ENCODE results near the gene PIK3R6.
"Not testable (repeated sequence)": the region's sequence is repeated elsewhere in the genome, so short reads cannot be mapped to it uniquely, and the experiment has no call there.

PIK3R6 gene

DNA sequence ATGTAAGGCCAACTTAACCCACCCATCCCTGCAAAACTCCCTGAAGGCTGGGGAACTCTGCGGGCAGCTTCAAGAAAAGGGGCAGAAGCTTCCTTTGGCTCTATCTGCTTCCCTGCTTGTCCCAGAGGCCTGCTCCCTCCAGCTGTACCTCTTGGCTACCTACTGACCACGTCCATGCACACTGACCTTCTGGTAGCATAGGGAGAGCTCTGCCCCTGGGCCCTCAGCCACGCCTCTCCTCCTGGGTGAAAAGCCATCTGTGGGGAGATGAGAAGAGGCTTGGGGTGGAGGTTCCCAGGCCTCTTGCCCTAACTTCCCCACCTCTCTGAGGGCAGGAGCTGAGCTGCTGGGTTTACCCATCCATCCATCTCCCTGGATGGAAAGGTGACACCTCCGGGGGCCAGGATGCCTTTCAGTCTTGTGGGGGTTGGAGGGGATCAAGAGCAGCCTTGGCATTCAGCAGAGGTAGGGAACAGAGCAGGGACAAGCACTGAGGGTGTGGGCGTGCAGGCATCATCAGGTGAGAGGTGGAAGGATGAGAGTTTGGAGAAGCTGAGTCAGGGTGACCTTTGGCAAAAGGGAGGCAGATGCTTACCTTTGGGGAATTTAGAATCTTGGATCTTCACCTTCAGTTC, 45.0 kb downstream of the PIK3R6 start:
- Mint-ChIP-seq H3K27me3 (no peaks in the 10 kb centered on the region), H3K27ac (no peak overlapping the region), H3K9me3 (peaks cover 6% of the 10 kb centered on the region), H3K4me3 (no peak overlapping the region), H3K36me3 (ENCODE audit: low read depth) (no peaks in the 10 kb centered on the region), H3K4me1 (ENCODE audit: low read depth) (no peaks in the 10 kb centered on the region)
- no peak for DNase-seq

DNA sequence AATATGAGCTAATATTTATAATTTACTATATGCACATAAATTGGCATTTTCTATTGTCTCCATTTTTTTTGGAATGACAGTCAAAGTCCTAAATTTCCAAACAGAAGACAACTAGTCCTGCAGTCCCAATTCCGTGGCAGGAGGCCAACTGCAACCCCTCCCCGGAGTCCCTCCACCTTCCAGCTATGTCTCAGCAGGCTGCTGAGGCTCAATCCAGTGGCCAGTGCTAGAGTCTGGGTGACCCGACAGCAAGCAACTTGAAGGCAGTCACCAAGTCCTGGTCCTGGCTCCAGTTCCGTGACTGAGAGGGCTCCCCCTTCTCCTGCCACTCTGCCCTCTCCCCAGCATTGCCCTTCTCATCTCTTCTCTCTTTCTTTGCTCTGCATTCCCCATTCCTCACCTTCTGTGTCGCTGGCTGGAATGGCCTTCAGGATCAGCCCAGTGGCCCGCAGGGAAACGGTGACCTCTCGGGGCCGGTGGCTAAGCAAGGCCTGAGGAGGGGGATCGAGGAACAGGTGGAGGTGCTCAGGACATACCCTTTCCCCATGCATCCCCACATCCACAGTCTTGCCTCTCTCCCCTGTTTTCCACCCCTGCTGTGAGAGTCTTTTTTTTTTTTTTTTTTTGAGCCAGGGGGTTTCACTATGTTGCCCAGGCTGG, 45.9 kb downstream of the PIK3R6 start:
- Mint-ChIP-seq H3K36me3 (ENCODE audit: low read depth) (no peaks in the 10 kb centered on the region), H3K27me3 (no peaks in the 10 kb centered on the region), H3K27ac (no peak overlapping the region), H3K4me1 (ENCODE audit: low read depth) (no peaks in the 10 kb centered on the region), H3K9me3 (peaks cover 6% of the 10 kb centered on the region), H3K4me3 (no peak overlapping the region)
- DNase-seq = no peak

DNA sequence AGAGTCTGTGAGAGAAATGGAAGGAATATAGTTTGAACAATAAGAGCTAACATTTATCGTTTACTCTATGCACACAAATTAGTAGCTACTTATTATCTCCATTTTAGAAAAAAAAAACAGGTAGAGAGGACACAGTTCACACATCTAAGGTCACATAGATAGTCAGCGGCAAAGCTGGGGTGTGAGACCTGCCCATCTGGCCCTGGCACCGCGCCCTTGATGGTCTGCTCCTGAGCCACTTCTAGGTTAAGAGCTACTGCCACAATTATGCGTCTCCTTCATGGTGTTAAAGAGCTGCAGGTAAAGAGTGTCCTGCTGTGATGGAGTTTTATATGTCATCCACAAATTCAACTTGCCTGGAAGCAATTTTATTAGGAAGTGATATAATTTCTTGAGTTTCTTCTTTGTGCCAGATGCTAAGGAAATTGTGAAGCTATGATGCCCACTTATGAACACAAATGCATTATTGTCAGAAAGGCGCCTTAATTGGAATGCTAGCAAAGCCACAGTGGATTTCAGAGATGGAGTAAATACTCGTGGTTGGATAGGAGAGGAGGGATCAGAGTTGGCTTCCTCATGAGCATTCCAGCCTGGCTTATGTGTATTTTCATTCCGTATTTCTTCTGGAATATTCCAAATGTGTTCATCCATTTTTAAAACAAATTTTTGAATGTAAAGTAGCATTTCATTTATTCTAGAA, 47.0 kb downstream of the PIK3R6 start:
- Mint-ChIP-seq H3K36me3 (ENCODE audit: low read depth) (no peaks in the 10 kb centered on the region), H3K27me3 (no peaks in the 10 kb centered on the region), H3K4me3 (no peak overlapping the region), H3K9me3 (peaks cover 6% of the 10 kb centered on the region), H3K27ac (no peak overlapping the region), H3K4me1 (ENCODE audit: low read depth) (no peaks in the 10 kb centered on the region)
- DNase-seq = no peak

DNA sequence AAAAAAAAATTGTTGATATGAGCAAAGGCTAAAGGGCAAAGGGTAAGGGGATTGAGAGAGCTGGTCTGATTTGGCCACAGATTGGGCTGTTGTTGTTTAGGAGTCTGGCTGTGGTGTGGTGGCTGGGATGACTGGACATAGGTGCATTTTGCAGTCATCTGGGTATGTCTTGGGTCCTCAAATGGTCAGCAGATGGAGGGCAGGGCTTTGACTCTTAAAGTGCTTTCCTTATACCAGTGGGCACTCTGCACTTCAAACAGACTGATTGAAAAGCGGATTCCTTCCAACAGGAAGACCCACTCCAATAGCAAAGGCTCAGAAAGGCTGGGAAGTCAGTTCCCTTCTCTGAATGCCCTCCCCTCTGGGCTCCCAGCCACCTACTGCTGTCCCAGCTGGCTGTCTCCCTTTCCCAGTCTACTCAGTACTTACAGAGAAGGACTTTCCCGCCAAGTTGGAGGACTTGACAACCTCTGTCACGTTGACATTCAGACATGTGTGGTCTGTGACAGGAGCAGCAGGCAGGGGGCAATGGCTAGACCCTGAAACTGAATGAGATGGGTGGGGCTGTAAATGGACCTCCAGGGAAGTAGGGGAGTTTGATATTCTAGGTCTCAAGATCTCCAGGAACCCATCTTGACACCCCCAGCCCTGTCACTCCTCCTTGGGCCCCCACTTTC, 48.7 kb downstream of the PIK3R6 start:
- no peak overlapping the region for H3K27ac Mint-ChIP-seq
- H3K9me3 Mint-ChIP-seq = no peaks in the 10 kb centered on the region
- no peaks in the 10 kb centered on the region for H3K36me3 Mint-ChIP-seq (ENCODE audit: low read depth)
- no peak overlapping the region for H3K4me3 Mint-ChIP-seq
- no peaks in the 10 kb centered on the region for H3K27me3 Mint-ChIP-seq
- no peaks in the 10 kb centered on the region for H3K4me1 Mint-ChIP-seq (ENCODE audit: low read depth)
- DNase-seq = no peak

DNA sequence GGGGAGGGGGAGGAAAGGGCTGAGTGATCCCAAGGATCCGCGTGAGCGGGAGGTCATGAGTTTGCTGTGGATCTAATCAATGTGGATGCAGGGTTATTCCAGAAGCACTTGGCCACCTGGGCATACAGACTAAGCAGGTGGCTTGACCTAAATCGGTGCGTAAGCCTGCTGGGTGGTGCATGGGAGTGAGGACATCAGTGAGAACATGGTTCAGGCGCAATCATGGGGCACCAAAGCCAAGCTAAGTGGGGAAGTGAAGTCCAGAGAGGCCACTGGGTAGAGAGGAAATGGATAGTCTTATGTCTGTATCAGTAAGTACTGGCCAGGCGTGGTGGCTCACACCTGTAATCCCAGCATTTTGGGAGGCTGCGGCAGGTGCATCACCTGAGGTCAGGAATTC, 49.4 kb downstream of the PIK3R6 start:
- H3K4me1 Mint-ChIP-seq (ENCODE audit: low read depth) = no peaks in the 10 kb centered on the region
- no peaks in the 10 kb centered on the region for H3K36me3 Mint-ChIP-seq (ENCODE audit: low read depth)
- no peaks in the 10 kb centered on the region for H3K27me3 Mint-ChIP-seq
- H3K9me3 Mint-ChIP-seq = peaks cover 2% of the 10 kb centered on the region
- DNase-seq = no peak
- H3K4me3 Mint-ChIP-seq = no peak overlapping the region
- no peak overlapping the region for H3K27ac Mint-ChIP-seq

DNA sequence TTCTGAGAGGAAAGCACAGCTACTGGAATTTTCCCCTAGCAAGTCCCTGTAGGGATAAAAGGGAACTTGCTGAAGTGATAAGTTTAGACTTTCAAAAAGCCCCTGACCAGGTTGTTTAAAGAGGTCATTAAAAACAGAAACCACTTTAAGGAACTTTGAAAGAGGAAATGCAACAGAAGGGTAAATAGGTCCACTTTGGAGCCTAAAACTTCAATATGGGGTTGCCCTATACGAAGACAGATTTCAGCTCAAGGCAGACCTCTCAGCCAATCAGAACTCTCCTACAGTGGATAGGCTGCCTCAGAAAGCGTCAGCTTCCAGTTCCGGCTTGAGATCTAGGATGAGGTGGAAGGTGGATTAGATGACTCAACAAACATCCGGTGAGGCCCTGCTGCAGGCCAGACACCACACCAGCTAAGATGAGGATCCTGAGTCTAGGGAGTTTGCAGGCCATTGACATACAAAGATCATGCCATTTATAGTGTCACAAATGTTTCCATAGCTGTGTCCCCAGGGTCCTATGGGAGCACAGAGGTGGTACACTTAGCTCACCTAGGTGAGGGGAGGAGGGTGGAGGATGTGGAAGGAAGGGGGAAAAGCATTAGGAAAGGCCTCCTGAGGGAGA, 60.4 kb downstream of the PIK3R6 start:
- H3K4me3 Mint-ChIP-seq = no peak overlapping the region
- peaks cover 3% of the 10 kb centered on the region for H3K4me1 Mint-ChIP-seq (ENCODE audit: low read depth)

DNA sequence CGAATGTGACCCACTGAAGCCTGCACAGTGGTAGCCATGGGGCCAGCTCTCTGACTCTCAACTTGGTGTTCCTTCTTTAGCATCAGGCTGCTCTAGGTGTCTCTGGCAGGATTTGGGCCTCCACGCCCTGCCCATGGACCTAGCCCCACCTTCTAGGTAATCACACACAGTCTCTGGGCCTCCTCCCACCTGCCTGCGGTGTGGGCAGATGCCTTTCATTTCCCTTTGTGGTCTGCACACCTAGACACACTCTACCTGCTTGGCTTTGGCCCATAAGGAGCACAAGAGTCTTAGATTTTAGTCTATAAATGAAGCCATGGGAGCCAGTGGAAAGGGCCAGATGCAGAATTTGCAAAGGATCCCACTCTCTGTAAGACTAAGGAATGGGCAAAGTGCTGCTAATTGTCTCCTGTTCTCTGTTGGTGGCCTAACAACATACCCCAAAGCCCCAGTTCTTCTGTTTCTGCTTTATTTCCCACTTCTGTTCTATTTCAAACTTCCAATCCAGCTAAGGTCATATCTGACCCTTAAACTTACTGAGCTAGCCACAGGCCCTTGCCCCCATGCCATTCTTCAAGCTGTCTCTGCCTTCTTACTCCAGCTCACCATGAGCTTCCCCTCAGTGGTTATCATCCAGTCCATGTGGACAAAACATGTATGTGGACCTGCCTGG, 61.1 kb downstream of the PIK3R6 start:
- no peak overlapping the region for H3K27ac Mint-ChIP-seq

More for the DNA sequence above, 60.4 kb downstream of the PIK3R6 start:
- H3K9me3 Mint-ChIP-seq = peaks cover 27% of the 10 kb centered on the region
- H3K27ac Mint-ChIP-seq = no peak overlapping the region
- no peaks in the 10 kb centered on the region for H3K27me3 Mint-ChIP-seq
- DNase-seq = no peak
- H3K36me3 Mint-ChIP-seq (ENCODE audit: low read depth) = peaks cover 19% of the 10 kb centered on the region

DNA sequence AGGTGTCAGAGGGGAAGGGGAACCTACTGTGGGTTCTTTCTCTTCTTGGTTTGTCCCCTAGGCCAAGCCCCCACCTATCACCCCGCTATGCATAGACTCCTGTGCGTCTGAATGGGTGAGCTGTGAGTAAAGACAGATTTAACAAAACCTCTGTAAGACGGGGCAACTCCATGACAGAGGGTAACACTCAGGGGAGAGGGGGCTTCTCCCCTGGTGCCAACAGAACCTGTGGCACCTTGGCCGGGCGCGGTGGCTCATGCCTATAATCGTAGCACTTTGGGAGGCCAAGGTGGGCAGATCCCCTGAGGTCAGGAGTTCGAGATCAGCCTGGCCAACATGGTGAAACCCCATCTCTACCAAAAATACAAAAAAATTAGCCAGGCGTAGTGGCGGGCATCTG, 62.1 kb downstream of the PIK3R6 start:
- not testable (repeated sequence) for DNase-seq; H3K4me1 Mint-ChIP-seq (ENCODE audit: low read depth); H3K4me3 Mint-ChIP-seq; H3K27me3 Mint-ChIP-seq; H3K27ac Mint-ChIP-seq
- H3K9me3 Mint-ChIP-seq = peaks cover 19% of the 10 kb centered on the region
- H3K36me3 Mint-ChIP-seq (ENCODE audit: low read depth) = peaks cover 12% of the 10 kb centered on the region

More for the DNA sequence above, 61.1 kb downstream of the PIK3R6 start:
- Mint-ChIP-seq H3K9me3 (peaks cover 22% of the 10 kb centered on the region), H3K36me3 (ENCODE audit: low read depth) (peaks cover 14% of the 10 kb centered on the region), H3K4me1 (ENCODE audit: low read depth) (peaks cover 3% of the 10 kb centered on the region), H3K4me3 (no peak overlapping the region), H3K27me3 (no peaks in the 10 kb centered on the region)
- DNase-seq = no peak

DNA sequence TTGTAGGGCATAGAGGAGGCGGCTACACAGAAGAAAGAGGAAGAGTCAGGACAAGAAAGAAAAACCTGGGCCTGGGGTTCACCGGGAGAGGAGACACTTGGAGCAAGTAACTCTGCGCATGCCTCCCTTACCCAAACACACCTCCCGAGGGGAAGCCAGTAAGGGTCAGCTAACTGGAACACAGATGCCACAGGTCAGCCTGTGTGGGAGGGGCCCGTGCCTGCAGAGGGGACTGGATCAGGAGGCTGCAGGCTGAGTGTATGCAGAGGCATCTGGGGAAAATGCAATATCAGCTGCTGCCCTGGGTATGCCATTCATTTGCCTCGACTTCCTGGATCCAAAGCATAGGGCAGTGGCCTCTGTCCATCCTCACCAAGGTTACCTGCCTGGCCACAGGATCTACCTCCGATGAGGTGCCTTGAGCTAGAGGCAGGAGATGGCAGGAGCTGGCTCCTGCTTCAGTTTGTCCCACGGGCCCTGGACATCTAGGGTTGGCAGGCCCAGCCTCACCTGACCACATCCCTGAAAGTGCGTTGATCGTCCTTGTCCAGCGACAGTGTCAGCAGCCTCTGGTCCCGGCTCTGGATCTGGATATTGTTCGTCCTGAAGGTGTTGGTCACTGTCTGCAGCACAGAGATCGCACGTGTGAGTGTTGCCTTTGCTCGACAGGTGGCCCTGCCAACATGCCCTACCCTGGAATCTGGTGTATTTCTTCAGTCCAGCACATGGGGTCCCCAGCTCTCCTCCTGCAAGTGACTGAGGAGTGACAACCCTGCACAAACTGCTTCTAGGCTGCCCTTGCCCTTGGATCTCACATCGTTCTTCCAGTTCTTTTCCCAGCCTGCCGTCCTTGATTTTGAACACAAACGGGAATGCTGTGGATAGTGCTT, 63.7 kb downstream of the PIK3R6 start:
- no peaks in the 10 kb centered on the region for H3K27me3 Mint-ChIP-seq
- no peak overlapping the region for H3K27ac Mint-ChIP-seq
- H3K4me1 Mint-ChIP-seq (ENCODE audit: low read depth) = peaks cover 3% of the 10 kb centered on the region
- H3K36me3 Mint-ChIP-seq (ENCODE audit: low read depth) = peaks cover 2% of the 10 kb centered on the region
- DNase-seq = no peak
- peaks cover 10% of the 10 kb centered on the region for H3K9me3 Mint-ChIP-seq
- H3K4me3 Mint-ChIP-seq = no peak overlapping the region

DNA sequence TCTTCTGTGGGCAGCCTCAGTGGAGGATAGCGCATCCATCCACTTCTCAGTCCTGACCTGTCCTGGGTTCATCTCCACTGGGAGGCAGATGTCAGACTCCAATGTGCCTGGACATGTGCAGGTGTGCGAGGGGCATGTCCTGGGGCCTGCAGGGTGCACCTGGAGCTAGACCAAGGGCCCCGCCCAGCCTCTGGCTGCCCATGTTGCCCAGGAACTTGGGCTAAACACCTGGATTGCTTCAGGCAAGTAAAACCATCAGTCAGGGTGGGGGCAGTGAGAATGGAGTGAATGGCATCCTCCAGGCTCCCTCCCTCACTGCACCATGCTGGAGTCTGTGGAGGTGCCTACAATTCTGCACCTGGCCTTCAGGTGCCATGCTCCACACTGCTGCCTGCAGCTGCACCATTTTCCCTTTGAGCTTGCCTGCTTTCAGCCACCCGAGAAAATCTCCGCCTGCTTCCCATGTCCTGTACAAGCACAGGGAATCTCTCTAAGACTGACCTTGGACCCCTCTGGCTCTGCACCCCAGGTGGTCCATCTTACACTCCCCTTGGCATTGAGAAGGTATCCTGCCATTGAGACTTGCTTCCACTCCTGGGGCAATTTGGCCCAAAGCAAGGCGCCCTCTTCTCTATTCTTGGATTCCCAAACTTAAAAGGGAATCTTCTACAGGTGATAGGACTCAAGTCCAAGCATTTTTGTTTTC, 66.2 kb downstream of the PIK3R6 start:
- Mint-ChIP-seq H3K4me1 (ENCODE audit: low read depth) (no peaks in the 10 kb centered on the region), H3K27ac (no peak overlapping the region), H3K4me3 (no peak overlapping the region), H3K9me3 (no peaks in the 10 kb centered on the region), H3K27me3 (no peaks in the 10 kb centered on the region), H3K36me3 (ENCODE audit: low read depth) (no peaks in the 10 kb centered on the region)
- no peak for DNase-seq

DNA sequence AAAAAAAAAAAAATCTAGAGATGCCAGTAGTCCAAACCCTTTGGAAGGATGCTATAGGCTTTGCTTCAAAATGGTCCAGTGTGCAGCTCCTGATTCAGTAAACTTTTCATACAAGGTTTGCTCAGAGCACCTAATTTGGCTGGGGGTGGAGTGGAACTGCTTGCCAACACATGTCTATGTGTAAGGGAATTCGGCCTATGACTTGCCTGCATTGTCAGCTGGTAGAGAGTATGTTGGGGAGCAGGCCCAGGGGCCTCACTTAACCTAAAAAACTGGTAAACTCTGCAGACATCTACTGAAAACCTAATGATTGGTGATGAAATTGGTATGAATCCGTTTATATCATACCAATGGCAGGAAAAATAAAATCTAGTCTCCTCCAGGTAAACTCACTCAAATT, 66.8 kb downstream of the PIK3R6 start:
- Mint-ChIP-seq H3K4me3 (no peak overlapping the region), H3K27me3 (no peaks in the 10 kb centered on the region), H3K27ac (no peak overlapping the region), H3K36me3 (ENCODE audit: low read depth) (no peaks in the 10 kb centered on the region), H3K4me1 (ENCODE audit: low read depth) (no peaks in the 10 kb centered on the region), H3K9me3 (no peaks in the 10 kb centered on the region)
- DNase-seq = no peak

DNA sequence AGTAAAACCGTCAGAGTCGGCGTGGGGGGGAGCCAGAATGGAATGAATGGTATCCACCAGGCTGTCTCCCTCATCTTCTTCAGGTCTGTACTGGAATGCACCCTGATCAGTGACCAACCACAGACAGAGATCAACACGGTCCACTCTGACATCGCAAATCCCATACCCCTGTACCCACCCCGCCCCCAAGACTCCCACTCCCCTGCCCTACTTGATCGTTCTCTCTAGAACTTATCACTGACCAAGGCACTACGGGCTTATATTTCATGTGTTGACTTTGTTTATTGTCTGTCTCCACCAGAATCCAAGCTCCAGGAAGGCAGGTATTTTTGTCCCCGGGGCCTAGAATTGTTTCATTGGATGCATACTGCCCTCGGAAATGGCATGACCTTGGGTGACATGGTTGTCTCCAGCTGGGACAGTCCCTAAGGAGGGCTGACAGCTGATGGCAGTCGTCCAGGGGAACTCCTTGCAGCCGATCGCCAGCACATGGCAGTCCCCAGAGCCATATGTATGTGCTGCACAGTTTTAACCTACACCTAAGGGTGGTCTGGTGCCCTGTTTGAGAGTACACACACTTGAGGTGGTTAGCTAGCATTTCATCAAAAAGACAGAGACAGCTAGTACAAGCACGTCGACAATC, 67.8 kb downstream of the PIK3R6 start:
- Mint-ChIP-seq H3K27ac (no peak overlapping the region), H3K9me3 (no peaks in the 10 kb centered on the region), H3K27me3 (no peaks in the 10 kb centered on the region), H3K4me3 (no peak overlapping the region), H3K4me1 (ENCODE audit: low read depth) (no peaks in the 10 kb centered on the region), H3K36me3 (ENCODE audit: low read depth) (no peaks in the 10 kb centered on the region)
- DNase-seq = no peak

All from activated T-cell treated with anti-CD3 and anti-CD28 coated beads, Interleukin-2, amount 50 U/mL, for 24 hours (primary cell).